NB4 (cell line): ENCODE data around the gene FAN1.

Experiments used
- DNase-seq: peaks from one replicate; pipeline ENCODE4 v3.0.0; 2010; ENCODE audit warnings: low read depth
- H3K4me3 ChIP-seq: one replicate; pipeline ENCODE4 v1.5.1; 2011; ENCODE audit warnings: mild to moderate bottlenecking, low read depth, low read length, moderate library complexity
- CTCF ChIP-seq: IDR thresholded peaks from one replicate; pipeline ENCODE4 v1.5.1; 2012; ENCODE audit warnings: low read depth, low read length
- MYC ChIP-seq: IDR thresholded peaks from 2 replicates; pipeline ENCODE4 v1.6.1; 2011; ENCODE audit warnings: low read depth, low read length
- POLR2A ChIP-seq: IDR thresholded peaks from 2 replicates; pipeline ENCODE4 v1.6.1; 2011; ENCODE audit warnings: mild to moderate bottlenecking; ENCODE audit not compliant: insufficient read length; ENCODE audit errors: extremely low read depth
- TF ChIP-seq, protein P1 (sequence below): IDR thresholded peaks from 2 replicates; pipeline ENCODE4 v1.6.1; 2011; ENCODE audit warnings: low read depth, low read length

Gene FAN1

DNA sequence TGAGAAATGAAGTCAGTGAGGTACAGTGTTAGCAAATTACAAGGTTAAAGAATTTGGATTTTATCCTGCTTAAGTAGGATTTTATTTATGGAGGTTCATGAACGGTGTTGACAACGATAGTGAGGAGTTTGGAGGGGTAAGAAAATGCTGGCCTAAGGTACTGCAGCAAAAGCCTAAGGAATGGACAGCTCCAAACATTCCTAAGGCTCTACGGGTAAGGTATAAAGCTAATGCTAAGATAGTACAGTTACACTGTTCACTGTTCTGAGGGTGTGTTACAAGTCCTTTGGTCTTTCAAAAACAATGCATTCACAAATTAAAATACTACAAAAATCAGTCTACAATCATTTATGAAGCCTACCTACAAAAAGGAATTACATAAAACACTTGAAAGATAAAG, 80.4 kb downstream of the FAN1 start:
- no peak overlapping the region for H3K4me3 ChIP-seq
- DNase-seq = no peak
- no peak for TF ChIP-seq POLR2A
- no peak for TF ChIP-seq MYC
- no peak for TF ChIP-seq CTCF
- TF ChIP-seq, protein P1, sequence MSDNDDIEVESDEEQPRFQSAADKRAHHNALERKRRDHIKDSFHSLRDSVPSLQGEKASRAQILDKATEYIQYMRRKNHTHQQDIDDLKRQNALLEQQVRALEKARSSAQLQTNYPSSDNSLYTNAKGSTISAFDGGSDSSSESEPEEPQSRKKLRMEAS = no peak

DNA sequence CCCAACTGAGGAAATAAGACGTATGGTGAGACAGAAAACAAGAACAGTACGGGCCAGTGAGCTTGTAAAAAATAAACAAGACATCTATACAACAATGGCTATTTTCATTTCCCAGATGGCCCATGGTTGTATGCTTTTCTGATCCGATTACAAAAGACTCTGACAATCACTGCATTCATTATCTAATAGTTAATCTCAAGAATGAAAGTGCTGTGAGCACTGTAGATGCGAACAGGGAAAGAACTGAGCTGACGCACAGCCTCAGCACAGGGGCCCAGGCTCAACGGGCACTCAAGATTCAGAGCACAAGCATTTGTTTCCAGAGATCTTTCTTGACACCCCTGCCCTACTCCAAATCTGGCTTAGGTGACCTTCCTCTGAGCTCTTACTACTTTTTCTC, 80.8 kb downstream of the FAN1 start:
- no peak overlapping the region for H3K4me3 ChIP-seq
- no peak for DNase-seq
- TF ChIP-seq POLR2A (no peak), MYC (no peak), CTCF (no peak)
- TF ChIP-seq, protein P1 = no peak

DNA sequence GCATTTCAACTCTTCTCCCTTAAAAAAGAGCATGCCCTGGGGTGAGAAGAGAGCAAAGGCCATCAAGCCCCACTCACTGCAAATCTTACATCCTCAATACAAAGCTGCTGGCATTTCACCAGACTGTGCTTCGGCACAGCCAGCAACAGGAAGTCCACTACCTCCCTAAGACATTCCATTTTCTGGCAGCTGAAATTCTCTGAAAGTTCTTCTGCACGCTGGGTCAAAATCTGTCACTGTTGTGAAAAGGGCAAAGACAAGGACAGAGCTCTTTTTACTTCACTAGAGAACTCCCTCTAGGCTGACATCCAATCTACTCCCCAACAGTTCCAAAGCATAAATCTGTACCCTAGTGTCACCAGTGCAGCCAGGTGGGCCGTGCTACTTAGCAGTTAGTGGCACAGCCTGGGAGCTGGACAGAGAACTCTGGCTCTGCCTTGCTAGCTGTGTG, 81.4 kb downstream of the FAN1 start:
- no peak overlapping the region for H3K4me3 ChIP-seq
- DNase-seq = no peak
- TF ChIP-seq, protein P1 = no peak
- TF ChIP-seq CTCF (no peak), MYC (no peak), POLR2A (no peak)

- peak overlapping the region; percentile 70 for H3K4me3 ChIP-seq
- TF ChIP-seq POLR2A = no peak
- TF ChIP-seq CTCF = no peak
- TF ChIP-seq, protein P1 = no peak
- TF ChIP-seq MYC = no peak
- peak; percentile 22 for DNase-seq
Observed at GRCh38 chr15:30990036-30990435, 86.3 kb downstream of the FAN1 start.

DNA sequence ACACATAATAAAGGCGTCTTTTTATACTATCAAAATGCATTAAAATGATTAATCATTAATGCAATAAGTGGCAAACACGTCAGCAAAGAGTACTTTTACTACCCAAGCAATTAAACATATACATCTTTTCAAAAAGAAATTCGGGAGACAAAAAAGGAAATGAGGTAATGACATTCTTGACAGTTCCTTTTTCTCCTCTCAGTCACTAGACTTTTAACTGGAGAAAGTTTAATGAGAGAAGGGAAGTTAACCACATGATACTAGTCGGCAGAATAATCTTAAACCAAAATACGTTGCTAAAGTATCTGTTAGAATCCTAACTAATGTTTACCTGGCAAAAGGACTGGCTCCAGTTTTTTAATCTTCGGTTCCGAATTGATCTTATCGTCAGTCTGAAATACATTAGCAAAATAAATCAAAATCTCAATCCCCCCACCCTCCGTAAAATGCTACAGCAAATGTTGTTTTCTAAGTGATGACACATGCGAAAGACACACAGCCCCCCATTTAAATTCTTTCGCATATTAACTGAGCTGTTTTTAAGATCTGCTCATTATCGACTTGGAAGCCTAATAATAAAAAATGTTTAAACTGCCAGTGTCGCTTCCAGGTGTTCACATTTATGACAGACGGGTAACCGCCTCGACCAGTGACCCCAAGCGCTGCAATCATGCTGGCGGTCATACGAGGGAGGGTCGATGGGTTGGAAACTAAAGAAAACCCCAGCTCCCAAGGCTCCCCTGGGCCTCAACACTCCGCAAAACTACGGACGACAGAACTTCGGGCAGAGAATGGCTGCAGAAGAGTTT, 86.9 kb downstream of the FAN1 start:
- DNase-seq = peak; percentile 61
- H3K4me3 ChIP-seq = peak overlapping the region; percentile 70
- TF ChIP-seq POLR2A (no peak), MYC (no peak), CTCF (no peak)
- TF ChIP-seq, protein P1 = peak; percentile 40; the same call in 1 of the 2 replicates
